Mesodermal cell (in vitro differentiated cells): ENCODE results near the gene MAMSTR.
A peak's percentile ranks its signal among the peaks of the same experiment; 100 is the strongest.

Experiments
- H3K27ac ChIP-seq: 2 replicates; pipeline ENCODE4 v1.7.0; 2013; ENCODE audit warnings: mild to moderate bottlenecking, low read depth, low read length, moderate library complexity; ENCODE audit not compliant: severe bottlenecking
- H3K36me3 ChIP-seq: 2 replicates; pipeline ENCODE4 v1.7.1; 2013; ENCODE audit warnings: mild to moderate bottlenecking, low read length, moderate library complexity; ENCODE audit not compliant: control insufficient read depth, insufficient read depth
- H3K4me1 ChIP-seq: one replicate; pipeline ENCODE4 v1.7.1; 2013; ENCODE audit warnings: mild to moderate bottlenecking, low read length; ENCODE audit not compliant: insufficient read depth, control insufficient read depth, poor library complexity, severe bottlenecking
- H3K4me3 ChIP-seq: 2 replicates; pipeline ENCODE4 v1.7.0; 2013; ENCODE audit warnings: low read length, control low read depth, mild to moderate bottlenecking; ENCODE audit not compliant: insufficient read depth, poor library complexity, severe bottlenecking; ENCODE audit errors: extremely low read depth
- H3K9me3 ChIP-seq: 2 replicates; pipeline ENCODE4 v1.7.1; 2013; ENCODE audit warnings: mild to moderate bottlenecking, low read length, moderate library complexity; ENCODE audit not compliant: control insufficient read depth
- WGBS, 2 experiments: methylation state at CpG; one replicate each; pipeline ENCODE4 v1.1.5; 2013; ENCODE audit warnings: missing lambda C conversion rate in 2 of 2; ENCODE audit not compliant: insufficient coverage in 2 of 2; 5-methylcytosine and 5-hydroxymethylcytosine counted together

Gene MAMSTR

GRCh38 chr19:48755084-48755641, 35.6 kb upstream of the MAMSTR start, which contains the start of gene FGF21:
TSS of gene FGF21 (plus strand) at chr19:48755524. CDS start at chr19:48756237, 713 bp downstream.
- Histone ChIP-seq H3K27ac (no peak within 1 kb of the TSS), H3K9me3 (no peaks in the 10 kb centered on the region), H3K4me3 (no peak within 1 kb of the TSS), H3K4me1 (no peaks in the 10 kb centered on the region), H3K36me3 (no peaks in the 10 kb centered on the region)
- 93 to 94% methylated on average over 4 of the region's 4 CpGs for WGBS, 2 experiments

DNA sequence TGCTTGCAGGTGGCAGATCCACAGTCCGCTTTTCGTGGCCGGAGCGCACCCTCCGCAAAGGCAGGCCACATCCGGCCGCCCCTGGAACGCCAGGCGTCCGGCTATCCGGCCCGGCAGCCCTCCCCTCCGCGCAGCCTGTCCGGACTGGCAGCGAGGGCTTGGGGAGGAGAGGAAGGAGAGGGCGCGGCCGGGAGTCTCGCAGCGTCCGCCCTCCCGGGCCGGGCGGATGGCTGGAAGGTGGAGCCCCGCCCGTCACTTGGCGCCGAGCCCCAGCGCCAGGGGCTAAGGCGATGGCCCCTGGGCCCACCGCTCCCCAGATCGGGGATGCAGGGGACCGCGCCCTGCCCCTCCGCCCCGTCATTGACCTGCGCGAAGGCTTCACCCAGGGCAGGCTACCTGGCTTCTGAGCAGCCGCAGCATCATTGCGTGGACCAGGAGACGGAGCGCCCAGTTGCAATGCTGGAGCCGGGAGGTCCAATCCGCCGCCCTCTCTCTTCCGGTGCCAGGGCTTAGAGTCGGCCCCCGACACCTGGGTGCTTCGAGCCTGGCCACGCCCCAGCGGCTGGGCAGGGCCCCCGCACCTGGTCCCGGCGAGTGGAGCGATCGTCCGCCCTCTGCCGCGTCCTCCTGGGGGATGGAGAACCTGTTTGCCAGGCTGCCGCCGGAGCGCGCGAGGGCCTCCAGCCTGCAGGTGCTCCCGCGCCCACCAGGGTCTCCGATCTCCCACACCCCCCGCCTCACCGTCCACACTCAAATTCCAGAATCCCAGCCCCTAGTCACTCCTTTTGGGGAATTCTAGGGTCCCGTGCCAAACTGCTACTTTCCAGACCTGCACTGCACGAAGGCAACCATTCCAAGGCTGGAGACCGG, 33.2 kb upstream of the MAMSTR start, which contains the start of gene FUT1:
Gene FUT1, minus strand, starts transcription at position 146 of the 870 bp plus-strand sequence. CDS start 1,360 bp downstream, outside the sequence.
- Histone ChIP-seq H3K27ac (no peak within 1 kb of the TSS), H3K4me3 (peak within 1 kb of the TSS; percentile 39), H3K9me3 (no peaks in the 10 kb centered on the region), H3K4me1 (no peaks in the 10 kb centered on the region), H3K36me3 (no peaks in the 10 kb centered on the region)
- WGBS, 2 experiments = 3% methylated on average over 59 of the region's 73 CpGs

GRCh38 chr19:48751845-48752495, 32.4 kb upstream of the MAMSTR start:
- peak overlapping the region; percentile 39 for H3K4me3 ChIP-seq
- no peak overlapping the region for H3K27ac ChIP-seq

DNA sequence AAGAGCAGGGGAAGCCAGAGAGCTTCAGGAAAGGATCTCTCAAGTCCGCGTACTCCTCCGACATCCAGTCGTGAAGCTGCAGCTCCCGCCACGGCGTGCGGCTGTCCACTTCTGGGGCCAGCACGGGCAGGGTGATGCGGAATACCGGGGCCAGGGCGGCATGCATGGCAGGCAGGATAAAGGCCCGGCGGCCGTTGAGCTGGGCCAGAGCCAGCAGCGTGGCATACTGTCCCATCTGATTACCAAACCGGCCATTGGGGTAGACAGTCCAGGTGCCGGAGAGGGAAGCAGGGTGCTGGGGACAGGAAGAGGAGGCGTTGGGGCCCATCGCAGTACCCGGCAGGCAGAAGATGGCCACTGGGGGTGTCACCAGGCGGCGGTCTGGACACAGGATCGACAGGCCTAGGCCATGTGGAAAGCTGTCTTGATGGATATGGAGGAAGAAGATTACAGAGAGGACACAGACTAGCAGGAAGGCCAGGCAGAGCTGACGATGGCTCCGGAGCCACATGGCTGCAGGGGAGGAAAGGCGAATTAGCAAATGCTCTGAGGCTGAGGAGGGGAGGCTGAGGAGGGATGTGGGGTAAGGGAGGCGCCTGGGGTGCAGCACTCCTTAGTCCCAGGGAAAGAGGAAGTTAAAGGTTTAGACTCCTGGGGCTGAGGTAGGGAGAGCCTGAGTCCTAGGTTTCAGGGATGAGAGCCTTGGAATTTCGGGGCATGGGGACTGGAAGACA, 31.4 kb upstream of the MAMSTR start:
- Histone ChIP-seq H3K27ac (no peak overlapping the region), H3K9me3 (no peaks in the 10 kb centered on the region), H3K36me3 (no peaks in the 10 kb centered on the region), H3K4me3 (no peak overlapping the region), H3K4me1 (no peaks in the 10 kb centered on the region)
- WGBS, 2 experiments = 94 to 97% methylated on average over 24 to 29 of the region's 29 CpGs

More at GRCh38 chr19:48751845-48752495, 32.4 kb upstream of the MAMSTR start:
- H3K9me3 ChIP-seq = no peaks in the 10 kb centered on the region
- WGBS, 2 experiments = 54 to 62% methylated on average over 15 to 17 of the region's 20 CpGs
- no peaks in the 10 kb centered on the region for H3K36me3 ChIP-seq
- H3K4me1 ChIP-seq = no peaks in the 10 kb centered on the region

- WGBS, 2 experiments = 95 to 98% methylated on average over 31 of the region's 31 CpGs
Observed at GRCh38 chr19:48750351-48750750, 30.8 kb upstream of the MAMSTR start.

GRCh38 chr19:48749571-48750198, 30.2 kb upstream of the MAMSTR start:
- Histone ChIP-seq H3K27ac (no peak overlapping the region), H3K4me1 (no peaks in the 10 kb centered on the region), H3K9me3 (no peaks in the 10 kb centered on the region), H3K36me3 (no peaks in the 10 kb centered on the region), H3K4me3 (no peak overlapping the region)
- whole genome bisulfite sequencing, 2 experiments = 74 to 87% methylated on average over 3 of the region's 4 CpGs

More at GRCh38 chr19:48750351-48750750, 30.8 kb upstream of the MAMSTR start:
- no peaks in the 10 kb centered on the region for H3K4me1 ChIP-seq
- H3K9me3 ChIP-seq = no peaks in the 10 kb centered on the region
- no peak overlapping the region for H3K4me3 ChIP-seq
- H3K27ac ChIP-seq = no peak overlapping the region
- H3K36me3 ChIP-seq = no peaks in the 10 kb centered on the region

- Histone ChIP-seq H3K4me1 (no peaks in the 10 kb centered on the region), H3K36me3 (no peaks in the 10 kb centered on the region), H3K9me3 (no peaks in the 10 kb centered on the region), H3K27ac (peak within 1 kb of the TSS; percentile 91), H3K4me3 (peak within 1 kb of the TSS; percentile 54)
- WGBS, 2 experiments = 9 to 16% methylated on average over 16 to 24 of the region's 31 CpGs
Observed at GRCh38 chr19:48746738-48747575, 27.4 kb upstream of the MAMSTR start, which contains the start of gene IZUMO1. TSS of gene IZUMO1 (minus strand) at chr19:48746909. CDS start at chr19:48745859, 1,050 bp downstream.

- H3K27ac ChIP-seq = no peak overlapping the region
- 89 to 93% methylated on average over 6 to 8 of the region's 8 CpGs for WGBS, 2 experiments
- no peaks in the 10 kb centered on the region for H3K4me1 ChIP-seq
- no peaks in the 10 kb centered on the region for H3K36me3 ChIP-seq
- no peaks in the 10 kb centered on the region for H3K9me3 ChIP-seq
- H3K4me3 ChIP-seq = peak overlapping the region; percentile 54
Observed at GRCh38 chr19:48746110-48746509, 26.6 kb upstream of the MAMSTR start.

DNA sequence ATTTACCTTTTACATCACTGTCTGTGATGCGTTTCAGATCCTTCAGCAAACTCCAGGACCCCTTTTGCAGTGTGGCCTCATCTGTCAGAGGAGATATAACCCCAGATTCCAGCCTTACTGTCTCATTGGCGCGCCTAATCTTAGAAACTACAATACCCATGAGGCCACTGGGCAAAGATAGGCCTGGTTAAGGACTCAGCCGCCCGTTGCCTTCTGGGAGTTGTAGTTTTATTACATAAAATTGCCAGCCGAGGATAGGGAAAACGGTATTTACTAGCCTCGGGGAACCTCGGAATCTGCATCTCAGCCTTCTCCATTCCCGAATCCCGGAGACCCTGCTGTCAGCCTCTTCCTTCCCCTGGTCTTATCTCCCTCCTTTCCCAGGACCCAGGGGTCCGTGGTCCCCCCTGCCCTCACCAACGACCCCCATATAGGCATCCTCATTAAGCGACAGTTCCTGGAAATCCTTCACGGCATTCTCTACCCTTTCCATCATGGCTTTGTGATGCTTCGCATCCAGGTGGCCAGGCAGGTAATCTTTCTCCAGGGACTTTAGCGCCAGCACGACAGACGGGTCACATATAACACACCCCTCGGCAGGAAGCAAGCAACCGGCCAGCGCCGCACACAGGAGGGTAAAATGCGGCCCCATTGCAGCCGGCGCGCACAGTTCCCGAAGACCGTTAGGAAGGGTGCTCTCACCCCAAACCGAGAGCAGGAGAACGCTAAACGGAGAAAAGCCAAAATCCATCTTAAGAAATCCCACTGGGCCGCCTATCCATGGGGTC, 25.9 kb upstream of the MAMSTR start:
- WGBS, 2 experiments = 65 to 73% methylated on average over 27 to 31 of the region's 33 CpGs

More for the DNA sequence above, 25.9 kb upstream of the MAMSTR start:
- Histone ChIP-seq H3K27ac (no peak overlapping the region), H3K4me1 (no peaks in the 10 kb centered on the region), H3K36me3 (no peaks in the 10 kb centered on the region), H3K4me3 (no peak overlapping the region), H3K9me3 (no peaks in the 10 kb centered on the region)
